NCI-H2107 (cell line): ENCODE results near the gene ASAP3.
"Not testable (repeated sequence)": the region's sequence is repeated elsewhere in the genome, so short reads cannot be mapped to it uniquely, and the experiment has no call there.

Source experiments
- DNase-seq: peaks from one replicate; lab custom pipeline; 2025; lab: John Stamatoyannopoulos, UW

Gene ASAP3

GRCh38 chr1:23395849-23396248 lies 88.1 kb downstream of the ASAP3 start:
- no peak for DNase-seq

GRCh38 chr1:23395154-23395724 lies 88.7 kb downstream of the ASAP3 start:
- DNase-seq, result no peak

- no peak for DNase-seq
Observed at GRCh38 chr1:23394684-23395083, 89.3 kb downstream of the ASAP3 start.

GRCh38 chr1:23394181-23394580 lies 89.8 kb downstream of the ASAP3 start:
- DNase-seq, result no peak

- no peak for DNase-seq
Observed at GRCh38 chr1:23393706-23394105, 90.3 kb downstream of the ASAP3 start.

GRCh38 chr1:23392125-23392855 lies 91.7 kb downstream of the ASAP3 start:
- DNase-seq, result no peak

- no peak for DNase-seq
Observed at GRCh38 chr1:23389837-23390321, 94.1 kb downstream of the ASAP3 start.

- no peak for DNase-seq
Observed at GRCh38 chr1:23387494-23387893, 96.5 kb downstream of the ASAP3 start.

GRCh38 chr1:23385119-23385621 lies 98.8 kb downstream of the ASAP3 start:
- no peak for DNase-seq

GRCh38 chr1:23384312-23385058 lies 99.5 kb downstream of the ASAP3 start:
- no peak for DNase-seq

GRCh38 chr1:23383577-23384311 lies 100.2 kb downstream of the ASAP3 start:
- no peak for DNase-seq

- DNase-seq, result no peak
Observed at GRCh38 chr1:23381233-23381885, 102.6 kb downstream of the ASAP3 start.

- no peak for DNase-seq
Observed at GRCh38 chr1:23380719-23381118, 103.3 kb downstream of the ASAP3 start.

- not testable (repeated sequence) for DNase-seq
Observed at GRCh38 chr1:23380236-23380635, 103.7 kb downstream of the ASAP3 start.
